Naive B cell (primary cell): ENCODE data around the gene ABLIM2. TPM values are rescaled to one million over a fixed set of nuclear protein-coding genes. Genes with fewer than 3 reads are reported as not detected.

Source experiments
- ATAC-seq, 2 donors: fragments of 150-1000 bp; cut with Tn5 transposase; 2 replicates each; pipeline ENCODE4 v1.10.0; 2021; ENCODE audit warnings: low read depth in 2 of 2, mild to moderate bottlenecking in 2 of 2, moderate library complexity in 2 of 2
- DNase-seq: peaks from one replicate; pipeline ENCODE4 v3.0.0; 2022
- H3K27ac Mint-ChIP-seq, 6 donors: one replicate each; pipeline ENCODE4 v1.8.0; 2020 to 2022; ENCODE audit warnings: mild to moderate bottlenecking in 6 of 6, mixed read lengths in 6 of 6, moderate library complexity in 5 of 6, inconsistent platforms in 2 of 6
- H3K27me3 Mint-ChIP-seq, 3 donors: one replicate each; pipeline ENCODE4 v1.8.0; 2021 to 2022; ENCODE audit warnings: mixed read lengths in 3 of 3, mild to moderate bottlenecking in 1 of 3
- H3K36me3 Mint-ChIP-seq, 2 donors: one replicate each; pipeline ENCODE4 v1.8.0; 2020 to 2022; ENCODE audit warnings: mixed read lengths in 2 of 2, inconsistent platforms in 1 of 2, mild to moderate bottlenecking in 1 of 2
- H3K4me1 Mint-ChIP-seq, 3 donors: one replicate each; pipeline ENCODE4 v1.8.0; 2020 to 2022; ENCODE audit warnings: mixed read lengths in 3 of 3, inconsistent platforms in 1 of 3, mild to moderate bottlenecking in 1 of 3, moderate library complexity in 1 of 3
- H3K4me3 Mint-ChIP-seq, 8 donors: one replicate each; pipeline ENCODE4 v1.8.0; 2020 to 2022; ENCODE audit warnings: mild to moderate bottlenecking in 8 of 8, mixed read lengths in 8 of 8, moderate library complexity in 8 of 8, inconsistent platforms in 2 of 8
- H3K9me3 Mint-ChIP-seq, 7 donors: one replicate each; pipeline ENCODE4 v1.8.0; 2020 to 2022; ENCODE audit warnings: mixed read lengths in 7 of 7, mild to moderate bottlenecking in 5 of 7, inconsistent platforms in 2 of 7, moderate library complexity in 1 of 7
- polyA plus RNA-seq, 6 donors: library from polyadenylated mRNA; unstranded; fragments of 300-500 nt; fragmentation: Illumina TruSeq; gene quantifications; one replicate each; pipeline ENCODE4 v1.2.3, GENCODE V29; 2021; ENCODE audit warnings: low read depth in 6 of 6

Gene ABLIM2
- polyA plus RNA-seq, 6 donors from 2014 or later, result 0.52 to 3.4 (median 1.1) TPM

DNA sequence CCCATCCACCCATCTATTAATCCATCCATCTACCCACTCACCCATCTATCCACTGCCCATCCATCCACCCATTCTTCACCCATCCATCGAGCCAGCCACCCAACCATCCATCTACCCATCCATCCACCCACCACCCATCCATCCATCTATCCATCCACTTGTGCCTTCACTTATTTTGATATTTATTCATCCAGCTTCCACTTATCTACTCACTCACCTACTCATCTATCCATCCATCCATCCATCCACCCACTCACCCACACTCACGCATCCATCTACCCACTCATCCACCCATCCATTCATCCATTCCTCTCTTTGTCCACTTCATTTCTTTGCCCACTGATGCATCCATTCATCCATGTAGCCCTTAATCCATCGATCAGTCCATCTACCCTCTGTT is 146.1 kb downstream of the ABLIM2 start:
- Mint-ChIP-seq H3K27ac (no peak overlapping the region), H3K27me3 (no peaks in the 10 kb centered on the region), H3K4me1 (peaks cover 0 to 2% (median 0%) of the 10 kb centered on the region in 3 donors), H3K4me3 (no peak overlapping the region), H3K9me3 (peaks cover 0 to 5% (median 0%) of the 10 kb centered on the region in 7 donors), H3K36me3 (no peaks in the 10 kb centered on the region)
- no peak for ATAC-seq
- DNase-seq, result no peak

DNA sequence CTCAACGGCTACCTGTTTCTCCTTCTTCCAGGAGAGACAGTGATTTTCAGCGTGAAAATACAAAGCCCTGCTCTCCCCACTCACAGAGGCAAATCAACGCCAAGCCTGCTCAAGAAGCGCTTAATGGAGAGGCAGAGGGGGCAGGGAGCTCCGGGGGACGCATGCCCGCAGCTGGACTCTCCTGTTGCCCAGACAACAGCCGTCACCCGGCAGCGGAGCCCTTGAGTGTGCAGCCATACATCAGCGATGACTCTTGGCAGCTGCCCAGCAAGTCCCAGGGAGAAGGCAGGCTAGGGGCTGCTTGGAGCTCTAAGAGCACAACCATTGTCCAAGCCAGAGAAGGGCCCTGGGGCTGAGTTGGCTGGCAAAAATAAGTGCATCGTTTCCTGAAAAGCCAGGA is 148.0 kb downstream of the ABLIM2 start:
- no peaks in the 10 kb centered on the region for H3K36me3 Mint-ChIP-seq
- ATAC-seq, result no peak

DNA sequence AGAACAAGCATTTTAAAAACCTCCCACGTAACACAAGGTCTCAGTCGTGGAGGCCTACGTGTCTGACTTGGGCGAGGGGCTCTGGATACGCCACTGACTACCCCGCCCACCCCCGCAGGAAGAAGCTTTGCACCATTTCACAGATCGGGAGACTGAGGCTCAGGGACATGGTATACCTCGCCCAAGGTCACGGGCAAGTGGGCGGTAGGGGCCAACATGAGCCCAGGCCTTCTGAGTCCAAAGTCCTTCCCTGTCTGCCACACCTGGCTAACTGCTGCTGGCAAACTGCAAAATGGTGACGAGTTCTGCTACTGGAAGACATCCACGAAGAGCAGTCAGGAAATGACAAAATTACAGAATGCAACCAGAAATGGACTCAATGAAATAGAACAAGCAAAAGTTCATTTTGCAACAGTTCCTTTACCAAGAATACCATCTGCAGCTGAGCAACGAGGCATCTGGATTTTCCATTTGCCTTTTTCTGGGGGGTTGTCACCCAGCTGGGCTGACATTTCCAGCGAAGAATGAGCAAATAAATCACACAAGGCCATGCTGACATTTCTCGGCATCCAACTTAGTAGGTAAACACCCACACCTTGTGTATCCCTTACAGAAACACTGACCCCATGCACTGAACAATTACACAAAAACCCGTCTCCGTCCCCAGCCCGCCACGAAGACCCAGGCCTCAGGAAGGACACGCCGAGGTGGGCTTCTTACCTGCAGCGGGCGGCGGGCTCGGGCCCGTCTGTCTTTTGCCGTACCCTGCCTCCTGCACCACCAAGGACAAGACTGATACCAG is 148.7 kb downstream of the ABLIM2 start:
- H3K36me3 Mint-ChIP-seq, result no peaks in the 10 kb centered on the region
- no peak overlapping the region for H3K27ac Mint-ChIP-seq
- H3K4me3 Mint-ChIP-seq, result no peak overlapping the region
- ATAC-seq (no peak), DNase-seq (no peak)
- H3K27me3 Mint-ChIP-seq, result no peaks in the 10 kb centered on the region
- H3K4me1 Mint-ChIP-seq, result no peaks in the 10 kb centered on the region
- H3K9me3 Mint-ChIP-seq, result peaks cover 0 to 5% (median 0%) of the 10 kb centered on the region in 7 donors

More for the DNA sequence above, 148.0 kb downstream of the ABLIM2 start:
- peaks cover 0 to 2% (median 0%) of the 10 kb centered on the region in 3 donors for H3K4me1 Mint-ChIP-seq
- peaks cover 0 to 5% (median 0%) of the 10 kb centered on the region in 7 donors for H3K9me3 Mint-ChIP-seq
- no peak overlapping the region for H3K4me3 Mint-ChIP-seq
- DNase-seq, result no peak
- no peak overlapping the region for H3K27ac Mint-ChIP-seq
- H3K27me3 Mint-ChIP-seq, result no peaks in the 10 kb centered on the region

DNA sequence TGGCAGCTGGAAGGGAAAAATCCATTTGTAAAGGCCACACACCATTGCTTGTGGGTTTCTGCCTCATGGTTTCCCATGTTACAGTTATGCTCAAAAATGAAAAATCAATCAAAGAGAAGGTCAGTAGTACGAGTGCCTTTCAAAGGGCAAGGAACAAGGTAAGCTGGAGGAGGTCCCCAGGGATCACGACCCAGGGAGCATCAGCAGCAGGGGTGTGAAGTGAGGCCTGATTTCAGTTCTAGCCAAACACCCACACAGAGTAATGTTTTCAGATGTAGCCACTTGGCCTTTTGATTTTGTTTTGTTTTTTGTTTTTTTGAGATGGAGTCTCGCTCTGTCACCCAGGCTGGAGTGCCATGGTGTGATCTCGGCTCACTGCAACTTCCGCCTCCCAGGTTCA is 149.5 kb downstream of the ABLIM2 start:
- no peak overlapping the region for H3K27ac Mint-ChIP-seq
- no peak for ATAC-seq

DNA sequence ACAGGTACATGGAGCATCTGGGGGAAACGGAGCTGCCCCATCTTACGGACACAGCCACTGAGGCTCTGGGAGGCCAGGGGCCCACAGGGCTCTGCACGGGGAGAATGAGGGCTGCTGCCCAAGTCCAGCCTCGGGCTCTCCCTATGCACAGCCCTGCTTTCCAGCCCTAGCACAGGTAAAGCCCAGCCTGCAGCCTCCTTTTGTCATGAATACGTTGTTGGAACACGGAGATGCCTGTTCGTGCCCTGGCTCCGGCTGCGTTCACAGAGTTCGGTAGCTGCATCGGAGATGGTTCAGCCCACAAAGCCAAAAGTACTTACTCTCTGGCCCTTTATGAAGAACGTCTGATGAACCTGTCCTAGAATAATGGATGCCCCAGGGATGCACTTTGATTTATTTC is 150.2 kb downstream of the ABLIM2 start:
- peaks cover 0 to 5% (median 0%) of the 10 kb centered on the region in 7 donors for H3K9me3 Mint-ChIP-seq
- no peak for DNase-seq
- H3K36me3 Mint-ChIP-seq, result no peaks in the 10 kb centered on the region
- H3K4me3 Mint-ChIP-seq, result no peak overlapping the region
- no peak for ATAC-seq
- H3K4me1 Mint-ChIP-seq, result no peaks in the 10 kb centered on the region
- no peak overlapping the region for H3K27ac Mint-ChIP-seq
- H3K27me3 Mint-ChIP-seq, result no peaks in the 10 kb centered on the region

More for the DNA sequence above, 149.5 kb downstream of the ABLIM2 start:
- Mint-ChIP-seq H3K4me3 (no peak overlapping the region), H3K36me3 (no peaks in the 10 kb centered on the region), H3K27me3 (no peaks in the 10 kb centered on the region), H3K4me1 (no peaks in the 10 kb centered on the region), H3K9me3 (peaks cover 0 to 5% (median 0%) of the 10 kb centered on the region in 7 donors)
- no peak for DNase-seq

DNA sequence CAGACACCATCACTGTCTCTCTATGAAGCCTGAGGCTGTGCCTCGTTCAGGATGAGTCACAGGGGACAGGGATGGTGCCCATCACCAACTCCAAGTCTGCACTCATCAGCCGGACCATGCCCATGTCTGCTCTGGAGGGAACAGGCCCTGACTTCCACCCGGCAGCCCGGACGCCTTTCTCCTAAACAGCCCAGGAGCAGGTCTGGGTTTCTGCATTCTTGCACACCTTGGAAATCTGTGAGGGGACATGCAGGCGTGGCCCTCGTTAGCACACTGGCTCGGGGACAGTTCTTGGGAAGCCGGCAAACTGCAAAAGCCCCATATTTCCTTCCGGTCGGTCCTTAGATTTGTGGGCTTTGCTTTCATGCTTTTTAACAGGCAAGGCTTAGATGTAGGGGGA is 151.0 kb downstream of the ABLIM2 start:
- H3K27me3 Mint-ChIP-seq, result peaks cover 4 to 7% (median 5%) of the 10 kb centered on the region in 3 donors
- H3K4me3 Mint-ChIP-seq, result no peak overlapping the region
- H3K36me3 Mint-ChIP-seq, result no peaks in the 10 kb centered on the region
- H3K27ac Mint-ChIP-seq, result no peak overlapping the region
- ATAC-seq (no peak), DNase-seq (no peak)
- peaks cover 0 to 2% (median 0%) of the 10 kb centered on the region in 7 donors for H3K9me3 Mint-ChIP-seq
- no peaks in the 10 kb centered on the region for H3K4me1 Mint-ChIP-seq

DNA sequence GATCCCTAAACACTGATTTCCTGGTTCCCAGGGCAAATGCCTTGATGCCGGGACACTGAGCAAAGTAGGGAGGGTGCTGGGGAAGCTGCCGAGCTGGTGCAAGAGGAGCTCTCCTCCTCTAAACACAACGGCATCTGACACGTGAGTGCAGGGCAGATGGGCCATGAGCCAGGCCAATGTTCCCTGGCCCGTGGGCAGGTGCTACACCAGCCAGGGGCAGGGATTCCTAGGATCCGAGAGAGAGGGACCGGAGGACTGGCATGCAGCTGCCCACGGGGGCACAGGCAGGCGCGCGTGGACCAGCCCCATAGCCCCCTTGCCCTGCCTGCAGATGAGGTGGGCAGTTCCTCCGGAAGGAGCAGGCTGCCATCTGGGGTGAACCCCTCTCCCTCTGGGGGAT is 152.1 kb downstream of the ABLIM2 start:
- Mint-ChIP-seq H3K4me3 (no peak overlapping the region), H3K27me3 (peaks cover 4 to 17% (median 14%) of the 10 kb centered on the region in 3 donors), H3K4me1 (no peaks in the 10 kb centered on the region), H3K36me3 (no peaks in the 10 kb centered on the region), H3K9me3 (no peaks in the 10 kb centered on the region), H3K27ac (no peak overlapping the region)
- DNase-seq (no peak), ATAC-seq (no peak)

DNA sequence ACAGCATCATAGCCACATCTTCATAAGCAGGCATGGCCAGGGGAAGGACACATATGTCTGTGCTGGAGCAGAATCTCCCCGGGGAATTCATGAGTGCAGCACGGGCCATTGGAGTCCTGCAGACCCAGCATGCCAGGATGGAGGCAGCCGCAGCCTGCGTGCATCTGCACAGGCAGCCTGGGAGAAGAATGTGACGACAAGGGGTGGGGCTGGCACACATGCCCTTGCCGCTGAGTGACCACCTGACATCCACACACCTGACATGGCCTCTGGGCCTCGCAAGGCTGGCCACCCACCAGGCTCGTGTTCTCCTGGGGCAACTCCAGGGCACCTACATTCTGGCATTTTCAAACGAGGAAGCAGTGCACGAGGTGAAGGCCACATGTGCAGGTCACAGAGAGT is 152.8 kb downstream of the ABLIM2 start:
- H3K27ac Mint-ChIP-seq, result no peak overlapping the region
- no peaks in the 10 kb centered on the region for H3K9me3 Mint-ChIP-seq
- ATAC-seq, result no peak
- no peak for DNase-seq
- H3K36me3 Mint-ChIP-seq, result no peaks in the 10 kb centered on the region
- H3K27me3 Mint-ChIP-seq, result peaks cover 4 to 17% (median 14%) of the 10 kb centered on the region in 3 donors
- H3K4me1 Mint-ChIP-seq, result no peaks in the 10 kb centered on the region
- H3K4me3 Mint-ChIP-seq, result no peak overlapping the region

DNA sequence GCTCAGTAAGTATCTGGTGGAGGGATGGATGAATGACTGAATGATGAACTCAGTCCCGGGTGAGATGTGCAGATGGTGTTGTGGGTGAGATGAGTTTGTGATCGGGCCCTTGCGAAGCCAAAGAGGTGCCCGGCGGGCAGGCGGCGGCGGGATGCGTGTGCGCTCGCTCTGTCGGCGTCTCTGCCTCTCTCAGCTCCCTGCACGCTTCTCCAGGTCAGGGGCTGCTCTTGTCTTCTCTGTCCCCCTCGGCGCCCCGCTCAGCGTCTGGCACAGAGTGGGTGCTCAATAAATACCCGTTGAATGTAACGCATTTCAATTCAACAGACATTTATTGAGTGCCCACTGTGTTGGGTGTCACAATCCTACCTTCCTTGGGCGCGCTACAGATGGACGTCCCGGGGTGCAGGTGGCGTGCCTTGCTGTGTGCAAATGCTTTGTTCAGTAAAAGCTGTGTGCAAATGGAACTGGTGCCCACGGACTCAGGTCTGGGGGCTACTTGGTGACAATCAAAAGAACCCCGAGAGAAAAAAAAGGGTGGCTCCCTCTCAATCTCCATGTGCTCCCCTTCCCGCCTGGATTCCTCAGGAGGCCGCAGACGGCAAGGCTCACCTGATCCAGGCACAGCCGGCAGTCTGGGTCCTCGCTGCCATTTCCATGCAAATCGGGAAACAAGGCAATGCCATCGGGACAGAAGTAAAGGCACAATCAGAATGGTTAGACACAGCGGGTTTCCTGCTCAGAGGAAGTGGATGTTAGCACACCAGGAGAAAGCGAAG is 153.4 kb downstream of the ABLIM2 start:
- DNase-seq, result no peak
- Mint-ChIP-seq H3K4me3 (peak overlapping the region in 1 of 8 donors; percentile 35), H3K36me3 (no peaks in the 10 kb centered on the region), H3K9me3 (no peaks in the 10 kb centered on the region), H3K4me1 (no peaks in the 10 kb centered on the region), H3K27ac (no peak overlapping the region), H3K27me3 (peaks cover 4 to 17% (median 14%) of the 10 kb centered on the region in 3 donors)
- no peak for ATAC-seq

DNA sequence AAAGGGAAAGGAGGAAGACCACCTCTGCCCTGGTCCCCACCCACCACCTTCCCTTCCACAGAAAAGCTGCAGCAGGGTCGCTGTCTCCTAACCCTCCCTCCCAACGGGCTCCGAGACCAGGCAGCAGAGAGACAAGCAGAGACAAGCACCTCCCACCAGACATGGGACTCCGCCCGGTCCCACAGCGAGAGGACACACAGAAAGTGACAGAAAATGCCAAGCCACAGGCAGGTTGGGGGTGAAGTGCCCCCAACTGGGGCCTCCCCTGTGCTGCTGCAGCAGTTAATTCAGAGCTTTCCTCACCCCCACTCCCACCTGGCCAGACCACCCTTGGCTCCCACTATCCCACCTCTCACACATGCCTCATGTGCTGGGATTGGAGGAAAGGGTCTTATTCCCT is 154.5 kb downstream of the ABLIM2 start:
- peaks cover 4 to 17% (median 14%) of the 10 kb centered on the region in 3 donors for H3K27me3 Mint-ChIP-seq
- no peaks in the 10 kb centered on the region for H3K9me3 Mint-ChIP-seq
- no peaks in the 10 kb centered on the region for H3K4me1 Mint-ChIP-seq
- H3K4me3 Mint-ChIP-seq, result no peak overlapping the region
- no peaks in the 10 kb centered on the region for H3K36me3 Mint-ChIP-seq
- no peak for DNase-seq
- no peak overlapping the region for H3K27ac Mint-ChIP-seq
- no peak for ATAC-seq

DNA sequence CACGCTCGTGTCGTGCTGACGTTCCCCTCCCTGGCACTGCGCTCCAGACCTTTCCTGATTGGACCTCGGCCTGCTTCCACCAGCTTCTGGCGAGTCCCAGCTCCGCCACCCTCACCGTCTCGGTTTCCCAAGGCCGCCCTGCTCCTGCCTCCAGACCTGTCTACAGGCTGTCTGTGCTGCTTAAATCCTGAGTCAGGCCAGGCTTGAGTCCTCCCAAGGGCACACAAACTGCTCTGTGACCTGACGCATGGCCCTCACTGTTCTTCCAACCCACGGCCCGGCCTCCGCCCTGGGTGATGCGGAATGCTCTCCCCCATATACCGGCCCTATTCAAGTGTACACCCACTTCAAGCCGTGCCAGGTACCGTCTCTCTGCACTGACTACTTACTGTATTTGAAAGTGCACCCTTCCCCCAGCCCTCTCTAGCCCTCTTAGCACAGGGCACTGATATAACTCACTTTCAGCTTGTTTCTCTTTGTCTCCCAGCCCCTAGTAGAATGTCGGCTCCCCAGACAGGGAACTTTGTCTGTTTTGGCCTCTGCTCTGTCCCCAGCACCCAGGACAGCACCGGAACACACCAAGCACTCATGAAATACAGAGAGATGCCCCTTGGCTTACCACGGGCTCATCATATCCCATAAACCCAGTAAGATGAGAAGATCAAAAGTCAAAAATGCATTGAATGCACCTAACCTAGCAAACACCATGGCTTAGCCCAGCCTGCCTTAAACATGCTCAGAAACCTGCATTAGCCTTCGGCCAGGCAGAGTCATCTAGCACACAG is 155.9 kb downstream of the ABLIM2 start:
- ATAC-seq, result no peak
- H3K9me3 Mint-ChIP-seq, result no peaks in the 10 kb centered on the region
- H3K4me3 Mint-ChIP-seq, result no peak overlapping the region
- peak overlapping the region in 2 of 6 donors; percentile 40 to 49 for H3K27ac Mint-ChIP-seq
- no peaks in the 10 kb centered on the region for H3K4me1 Mint-ChIP-seq
- no peak for DNase-seq
- H3K36me3 Mint-ChIP-seq, result no peaks in the 10 kb centered on the region
- H3K27me3 Mint-ChIP-seq, result peaks cover 4 to 17% (median 14%) of the 10 kb centered on the region in 3 donors

DNA sequence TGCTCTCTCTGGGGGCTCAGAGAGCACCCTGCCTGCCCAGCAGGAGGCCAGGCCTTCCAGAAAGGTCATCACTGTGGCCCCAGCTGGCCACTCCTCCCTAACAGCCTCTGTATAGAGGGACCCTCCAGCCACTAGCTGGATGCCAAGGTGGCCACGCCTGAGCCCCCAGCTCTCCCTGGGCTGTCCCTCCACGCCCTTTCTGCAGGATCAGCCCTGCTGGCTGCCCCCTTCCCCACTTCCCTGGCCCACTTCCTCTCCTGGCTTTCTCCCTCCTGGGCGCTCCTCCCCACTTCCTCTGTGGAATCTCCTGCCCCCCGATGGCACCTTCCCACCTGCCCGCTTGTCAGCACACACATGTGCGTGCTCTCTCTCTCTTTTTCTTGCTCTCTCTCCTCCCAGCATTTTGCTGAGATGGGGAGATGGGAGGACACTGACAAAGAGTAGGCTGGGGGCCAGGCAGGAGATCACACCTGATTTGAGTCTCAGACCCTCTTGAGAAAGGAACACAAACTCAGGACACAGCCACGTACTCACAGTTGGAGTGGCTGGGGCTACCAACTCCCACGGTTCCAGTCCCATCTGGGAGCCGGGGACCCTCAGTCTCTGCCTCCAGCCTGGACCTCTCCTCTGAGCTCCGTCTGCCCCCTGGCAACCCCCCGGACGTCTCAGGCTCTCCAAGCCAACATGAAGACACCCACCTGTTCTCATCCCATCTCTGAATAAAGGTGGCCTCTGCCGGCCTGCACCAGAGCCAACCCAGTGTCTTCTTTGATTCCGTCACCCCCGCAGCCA is 156.9 kb downstream of the ABLIM2 start:
- peaks cover 4 to 17% (median 14%) of the 10 kb centered on the region in 3 donors for H3K27me3 Mint-ChIP-seq
- peaks cover 0 to under 1% (median 0%) of the 10 kb centered on the region in 7 donors for H3K9me3 Mint-ChIP-seq
- H3K4me3 Mint-ChIP-seq, result no peak overlapping the region
- DNase-seq (no peak), ATAC-seq (no peak)
- no peaks in the 10 kb centered on the region for H3K4me1 Mint-ChIP-seq
- H3K27ac Mint-ChIP-seq, result peak overlapping the region in 1 of 6 donors; percentile 40
- no peaks in the 10 kb centered on the region for H3K36me3 Mint-ChIP-seq
